ENCODE results near the gene ESRRA. TPM values are rescaled to one million over a fixed set of nuclear protein-coding genes. Genes with fewer than 3 reads are reported as not detected.

The ESRRA gene
- polyA plus RNA-seq, 1 experiment, result 5.5 TPM

DNA sequence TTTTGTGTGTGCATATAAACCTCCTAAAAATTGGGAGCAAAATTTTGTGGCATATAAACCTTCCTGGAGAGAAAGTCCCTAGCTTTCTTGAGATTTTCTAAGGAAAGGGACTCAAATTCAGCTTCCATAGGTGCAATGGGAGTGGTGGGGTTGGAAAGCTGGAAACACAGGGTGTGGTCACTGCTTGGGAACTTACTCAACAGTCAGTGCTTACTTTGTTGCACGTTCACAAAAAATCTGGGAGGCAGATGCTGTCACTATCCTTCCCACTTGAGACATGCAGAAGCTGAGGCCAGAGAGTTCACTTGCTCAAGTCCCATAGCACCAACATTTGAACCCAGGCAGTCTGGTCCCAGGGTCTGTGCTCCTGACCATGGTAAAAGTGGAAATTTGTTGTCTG, 9.1 kb upstream of the ESRRA start:
- CTCF ChIA-PET, result interaction anchor here (1.0 to 2.7 kb wide), 2 partner anchors 8 to 46 kb away, joined by 3 to 14 read pairs; no protein-coding TSS in a partner anchor
- H3K27me3 ChIP-seq (ENCODE audit: control insufficient read depth, insufficient read depth, low read length), result peaks cover 85% of the 10 kb centered on the region
- TF ChIP-seq, protein P1, sequence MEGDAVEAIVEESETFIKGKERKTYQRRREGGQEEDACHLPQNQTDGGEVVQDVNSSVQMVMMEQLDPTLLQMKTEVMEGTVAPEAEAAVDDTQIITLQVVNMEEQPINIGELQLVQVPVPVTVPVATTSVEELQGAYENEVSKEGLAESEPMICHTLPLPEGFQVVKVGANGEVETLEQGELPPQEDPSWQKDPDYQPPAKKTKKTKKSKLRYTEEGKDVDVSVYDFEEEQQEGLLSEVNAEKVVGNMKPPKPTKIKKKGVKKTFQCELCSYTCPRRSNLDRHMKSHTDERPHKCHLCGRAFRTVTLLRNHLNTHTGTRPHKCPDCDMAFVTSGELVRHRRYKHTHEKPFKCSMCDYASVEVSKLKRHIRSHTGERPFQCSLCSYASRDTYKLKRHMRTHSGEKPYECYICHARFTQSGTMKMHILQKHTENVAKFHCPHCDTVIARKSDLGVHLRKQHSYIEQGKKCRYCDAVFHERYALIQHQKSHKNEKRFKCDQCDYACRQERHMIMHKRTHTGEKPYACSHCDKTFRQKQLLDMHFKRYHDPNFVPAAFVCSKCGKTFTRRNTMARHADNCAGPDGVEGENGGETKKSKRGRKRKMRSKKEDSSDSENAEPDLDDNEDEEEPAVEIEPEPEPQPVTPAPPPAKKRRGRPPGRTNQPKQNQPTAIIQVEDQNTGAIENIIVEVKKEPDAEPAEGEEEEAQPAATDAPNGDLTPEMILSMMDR (IDR thresholded peaks at IDR 0.05; ENCODE audit: low read depth, low read length), result no peak
- H3K9me3 ChIP-seq (ENCODE audit: control insufficient read depth, insufficient read depth, low read length), result peaks cover 4% of the 10 kb centered on the region; the same call in 1 of the 2 replicates
- POLR2A ChIA-PET, result no interaction called here
- no peak overlapping the region for H3K4me3 ChIP-seq (ENCODE audit: low read depth, low read length)
- H3K27ac ChIP-seq (ENCODE audit: low read depth, low read length), result no peak overlapping the region
- no peak for DNase-seq (ENCODE audit: low read depth, low spot score)

DNA sequence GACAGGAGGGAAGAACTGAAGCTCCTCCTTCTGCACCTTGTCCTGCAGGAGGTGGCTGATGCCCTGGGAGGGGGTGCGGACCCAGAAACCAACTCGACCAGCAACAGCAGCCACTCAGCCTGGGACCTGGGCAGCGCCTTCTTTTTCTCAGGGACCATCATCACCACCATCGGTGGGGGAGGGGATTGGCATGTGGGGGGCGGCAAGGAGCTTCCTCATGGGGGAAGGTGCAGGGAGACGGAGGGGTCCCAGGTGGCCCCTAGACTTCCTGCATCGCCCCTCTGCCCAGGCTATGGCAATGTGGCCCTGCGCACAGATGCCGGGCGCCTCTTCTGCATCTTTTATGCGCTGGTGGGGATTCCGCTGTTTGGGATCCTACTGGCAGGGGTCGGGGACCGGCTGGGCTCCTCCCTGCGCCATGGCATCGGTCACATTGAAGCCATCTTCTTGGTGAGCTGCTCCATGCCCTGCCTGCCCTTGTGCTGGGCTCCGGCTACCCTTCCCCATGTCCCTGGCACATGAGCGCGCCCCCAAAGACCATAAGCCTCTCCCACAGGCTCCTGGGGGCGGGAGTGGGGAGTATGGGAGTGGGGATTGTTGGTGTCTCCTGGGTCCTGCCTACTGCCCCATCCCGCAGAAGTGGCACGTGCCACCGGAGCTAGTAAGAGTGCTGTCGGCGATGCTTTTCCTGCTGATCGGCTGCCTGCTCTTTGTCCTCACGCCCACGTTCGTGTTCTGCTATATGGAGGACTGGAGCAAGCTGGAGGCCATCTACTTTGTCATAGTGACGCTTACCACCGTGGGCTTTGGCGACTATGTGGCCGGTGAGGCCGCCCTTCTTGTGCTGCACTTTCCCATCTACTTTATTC, 8.3 kb upstream of the ESRRA start:
- H3K9me3 ChIP-seq (ENCODE audit: control insufficient read depth, insufficient read depth, low read length), result peaks cover 4% of the 10 kb centered on the region; the same call in 1 of the 2 replicates
- CTCF ChIA-PET, result interaction anchor here (1.0 to 2.7 kb wide), 3 partner anchors 7 to 45 kb away, joined by 3 to 14 read pairs (median 3); no protein-coding TSS in a partner anchor
- H3K27me3 ChIP-seq (ENCODE audit: control insufficient read depth, insufficient read depth, low read length), result peaks cover 83% of the 10 kb centered on the region
- no peak overlapping the region for H3K27ac ChIP-seq (ENCODE audit: low read depth, low read length)
- no peak for DNase-seq (ENCODE audit: low read depth, low spot score)
- TF ChIP-seq, protein P1 (IDR thresholded peaks at IDR 0.05; ENCODE audit: low read depth, low read length), result no peak
- POLR2A ChIA-PET, result no interaction called here
- H3K4me3 ChIP-seq (ENCODE audit: low read depth, low read length), result no peak overlapping the region

DNA sequence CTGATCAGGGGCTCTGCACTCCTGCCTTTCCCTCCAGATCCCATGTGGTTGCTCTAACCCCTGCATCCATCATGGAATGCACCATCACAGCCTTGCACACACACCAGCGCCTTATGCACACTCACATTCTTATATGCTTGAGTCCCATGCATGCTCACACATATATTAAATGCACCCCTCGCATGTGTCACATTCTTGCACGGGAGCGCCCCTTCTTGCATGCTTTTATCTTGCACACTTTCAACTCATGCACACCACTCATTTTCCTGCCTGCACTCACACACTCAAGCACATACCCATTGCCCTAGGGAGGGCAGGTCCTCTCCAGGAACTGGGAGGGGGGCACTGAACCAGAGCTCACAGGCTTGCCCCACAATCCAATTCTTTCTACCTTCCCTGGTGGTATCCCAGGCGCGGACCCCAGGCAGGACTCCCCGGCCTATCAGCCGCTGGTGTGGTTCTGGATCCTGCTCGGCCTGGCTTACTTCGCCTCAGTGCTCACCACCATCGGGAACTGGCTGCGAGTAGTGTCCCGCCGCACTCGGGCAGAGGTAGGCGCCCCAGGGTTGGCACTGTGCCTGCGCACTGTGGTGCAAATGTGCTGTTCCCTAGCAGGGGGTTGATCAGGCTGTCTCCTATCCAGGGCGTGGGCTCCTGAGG, 7.5 kb upstream of the ESRRA start:
- ChIA-PET CTCF (interaction anchor here (1.0 kb wide), 2 partner anchors 23 to 94 kb away, joined by 3 read pairs; no protein-coding TSS in a partner anchor), POLR2A (no interaction called here)
- Histone ChIP-seq H3K4me3 (ENCODE audit: low read depth, low read length) (no peak overlapping the region), H3K27me3 (ENCODE audit: control insufficient read depth, insufficient read depth, low read length) (peaks cover 75% of the 10 kb centered on the region), H3K9me3 (ENCODE audit: control insufficient read depth, insufficient read depth, low read length) (peaks cover 4% of the 10 kb centered on the region; the same call in 1 of the 2 replicates), H3K27ac (ENCODE audit: low read depth, low read length) (no peak overlapping the region)
- DNase-seq (ENCODE audit: low read depth, low spot score), result no peak
- TF ChIP-seq, protein P1 (IDR thresholded peaks at IDR 0.05; ENCODE audit: low read depth, low read length), result no peak

DNA sequence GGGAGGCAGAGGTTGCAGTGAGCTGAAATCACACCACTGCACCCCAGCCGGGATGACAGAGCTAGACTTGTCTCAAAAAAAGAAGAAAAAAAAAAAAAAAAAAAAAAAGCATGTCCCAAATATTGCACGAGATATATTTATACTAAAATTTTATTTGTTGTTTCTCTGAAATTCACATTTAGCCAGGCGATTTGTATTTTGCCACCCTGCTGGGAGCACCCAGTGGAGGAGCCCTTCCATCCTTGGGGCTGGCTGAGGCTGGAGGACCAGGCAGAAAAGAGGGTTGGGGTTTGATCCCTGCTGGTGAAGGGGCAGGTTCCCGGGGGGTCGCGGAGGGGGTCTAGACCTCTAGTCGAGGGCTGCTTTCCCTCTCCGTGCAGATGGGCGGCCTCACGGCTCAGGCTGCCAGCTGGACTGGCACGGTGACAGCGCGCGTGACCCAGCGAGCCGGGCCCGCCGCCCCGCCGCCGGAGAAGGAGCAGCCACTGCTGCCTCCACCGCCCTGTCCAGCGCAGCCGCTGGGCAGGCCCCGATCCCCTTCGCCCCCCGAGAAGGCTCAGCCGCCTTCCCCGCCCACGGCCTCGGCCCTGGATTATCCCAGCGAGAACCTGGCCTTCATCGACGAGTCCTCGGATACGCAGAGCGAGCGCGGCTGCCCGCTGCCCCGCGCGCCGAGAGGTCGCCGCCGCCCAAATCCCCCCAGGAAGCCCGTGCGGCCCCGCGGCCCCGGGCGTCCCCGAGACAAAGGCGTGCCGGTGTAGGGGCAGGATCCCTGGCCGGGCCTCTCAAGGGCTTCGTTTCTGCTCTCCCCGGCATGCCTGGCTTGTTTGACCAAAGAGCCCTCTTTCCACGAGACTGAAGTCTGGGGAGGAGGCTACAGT, 6.1 kb upstream of the ESRRA start:
- Histone ChIP-seq H3K4me3 (ENCODE audit: low read depth, low read length) (peak overlapping the region; percentile 27; the same call in 1 of the 2 replicates), H3K27ac (ENCODE audit: low read depth, low read length) (no peak overlapping the region), H3K27me3 (ENCODE audit: control insufficient read depth, insufficient read depth, low read length) (peaks cover 65% of the 10 kb centered on the region), H3K9me3 (ENCODE audit: control insufficient read depth, insufficient read depth, low read length) (peaks cover 4% of the 10 kb centered on the region; the same call in 1 of the 2 replicates)
- POLR2A ChIA-PET, result no interaction called here
- TF ChIP-seq, protein P1 (IDR thresholded peaks at IDR 0.05; ENCODE audit: low read depth, low read length), result no peak
- no peak for DNase-seq (ENCODE audit: low read depth, low spot score)
- CTCF ChIA-PET, result interaction anchor here (0.7 to 1.0 kb wide), 2 partner anchors 14 to 95 kb away, joined by 3 read pairs; no protein-coding TSS in a partner anchor

All from AG04450 (cell line).